OCI-LY7 (cell line): Measurements from ENCODE around the gene NDUFS4. TPM values are rescaled to one million over a fixed set of nuclear protein-coding genes. Genes with fewer than 3 reads are reported as not detected.
"Not testable (repeated sequence)": the region's sequence is repeated elsewhere in the genome, so short reads cannot be mapped to it uniquely, and the experiment has no call there.

Source experiments
- BruUV-seq: library from RNA; stranded (reverse); fragments of 400-500 nt; replicated peaks from 2 replicates; lab custom pipeline; 2021; lab: Mats Ljungman, UMichigan
- CTCF ChIA-PET: fragments of 300-600 bp; sonication (Branson Sonifier 250); formaldehyde crosslinking; loops from one replicate; lab custom pipeline; 2022; ENCODE audit warnings: antibody characterized with exemption; ENCODE audit not compliant: unreplicated experiment; lab: Charles Lee
- POLR2A ChIA-PET: fragments of 300-600 bp; sonication (Branson Sonifier 250); formaldehyde crosslinking; loops from one replicate; lab custom pipeline; 2022; ENCODE audit warnings: antibody characterized with exemption; lab: Charles Lee
- DNase-seq: peaks from one replicate; pipeline ENCODE4 v3.0.0-alpha.2; 2015; ENCODE audit warnings: low spot score
- H2AFZ ChIP-seq: fragments of 200-600 bp; sonication (generic), shearing (Covaris generic); 2 replicates; pipeline ENCODE4 v1.6.1; 2014; ENCODE audit warnings: mild to moderate bottlenecking, antibody characterized with exemption, low read length, moderate library complexity
- H3K27ac ChIP-seq: fragments of 200-600 bp; sonication (generic); 2 replicates; pipeline ENCODE4 v1.5.1; 2014; ENCODE audit warnings: mixed run types, low read depth, mild to moderate bottlenecking, moderate library complexity, low read length, inconsistent platforms; ENCODE audit not compliant: poor library complexity, severe bottlenecking
- H3K36me3 ChIP-seq: fragments of 200-600 bp; sonication (generic); 2 replicates; pipeline ENCODE4 v1.6.1; 2014; ENCODE audit warnings: mild to moderate bottlenecking, antibody characterized with exemption, low read length, moderate library complexity, mixed read lengths; ENCODE audit not compliant: insufficient read depth
- H3K4me1 ChIP-seq: fragments of 200-600 bp; sonication (generic); 2 replicates; pipeline ENCODE4 v1.5.1; 2014; ENCODE audit warnings: mild to moderate bottlenecking, low read length; ENCODE audit not compliant: insufficient read depth, poor library complexity, severe bottlenecking
- H3K4me2 ChIP-seq: fragments of 200-600 bp; sonication (generic); 2 replicates; pipeline ENCODE4 v1.6.1; 2014; ENCODE audit warnings: mild to moderate bottlenecking, low read length
- H3K4me3 ChIP-seq: fragments of 200-600 bp; sonication (generic); 2 replicates; pipeline ENCODE4 v1.5.1; 2014; ENCODE audit warnings: mild to moderate bottlenecking, low read depth, low read length; ENCODE audit not compliant: poor library complexity, severe bottlenecking
- H3K79me2 ChIP-seq: fragments of 200-600 bp; sonication (generic); 2 replicates; pipeline ENCODE4 v1.6.1; 2016; ENCODE audit warnings: low read depth, mild to moderate bottlenecking, low read length, moderate library complexity, mixed read lengths; ENCODE audit not compliant: insufficient read depth
- H3K9me2 ChIP-seq: fragments of 200-600 bp; sonication (generic); 2 replicates; pipeline ENCODE4 v1.6.1; 2016; ENCODE audit warnings: mild to moderate bottlenecking, low read length, mixed read lengths; ENCODE audit not compliant: insufficient read depth
- H3K9me3 ChIP-seq: fragments of 200-600 bp; sonication (generic); 2 replicates; pipeline ENCODE4 v1.6.1; 2014; ENCODE audit warnings: mild to moderate bottlenecking, mixed run types, low read length, mixed read lengths
- H4K20me1 ChIP-seq: fragments of 200-600 bp; sonication (generic); 2 replicates; pipeline ENCODE4 v1.6.1; 2014; ENCODE audit warnings: mild to moderate bottlenecking, antibody characterized with exemption, low read length, moderate library complexity, mixed read lengths; ENCODE audit not compliant: insufficient read depth
- EZH2phosphoT487 ChIP-seq: fragments of 200-600 bp; sonication (generic); IDR thresholded peaks from 2 replicates; pipeline ENCODE4 v1.6.1; 2018; ENCODE audit warnings: low read depth, borderline replicate concordance, mild to moderate bottlenecking, mixed run types, antibody characterized with exemption, low read length, moderate library complexity, mixed read lengths
- intact Hi-C: fragments of 100-400 bp; cut with micrococcal nuclease; formaldehyde crosslinking; loops from one replicate; pipeline ENCODE4 v1.10.0; 2022; ENCODE audit not compliant: unreplicated experiment
- total RNA-seq, 2 experiments: library from RNA; depleted of rRNA in 1 of 2; stranded (reverse); fragments of >200 nt in 1 of 2; shearing (Covaris generic) in 1 of 2; gene quantifications; 2 replicates each; pipeline ENCODE4 v1.2.3, GENCODE V29; 2014 to 2022
- TF ChIP-seq, protein P1 (sequence below): fragments of 200-600 bp; sonication (generic); conservative IDR thresholded peaks from 2 replicates; pipeline ENCODE4 v1.5.1; 2014; ENCODE audit warnings: mild to moderate bottlenecking, antibody characterized with exemption, low read length, moderate library complexity, mixed read lengths

Gene NDUFS4
- total RNA-seq, 2 experiments from 2014 or later = 35.1 to 57.2 TPM

DNA sequence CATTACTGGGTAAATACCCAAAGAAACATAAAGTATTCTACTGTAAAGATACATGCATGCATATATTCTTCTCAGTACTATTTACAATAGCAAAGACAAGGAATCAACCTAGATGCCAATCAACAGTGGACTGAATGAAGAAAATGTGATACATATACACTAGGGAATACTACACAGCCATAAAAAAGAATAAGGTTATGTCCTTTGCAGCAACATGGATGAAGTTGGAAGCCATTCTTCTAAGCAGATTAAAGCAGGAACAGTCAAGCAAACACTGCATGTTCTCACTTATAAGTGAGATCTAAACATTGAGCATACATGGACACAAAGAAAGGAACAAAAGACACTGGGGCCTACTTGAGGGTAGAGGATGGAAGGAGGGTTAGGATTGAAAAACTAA is 39.6 kb upstream of the NDUFS4 start:
- H3K4me3 ChIP-seq = no peak overlapping the region
- no peaks in the 10 kb centered on the region for H3K4me1 ChIP-seq
- H3K4me2 ChIP-seq = no peak overlapping the region
- no TSS peak for BruUV-seq
- H3K9me3 ChIP-seq = no peaks in the 10 kb centered on the region
- CTCF ChIA-PET = no interaction called here
- no peaks in the 10 kb centered on the region for H4K20me1 ChIP-seq
- H3K36me3 ChIP-seq = no peaks in the 10 kb centered on the region
- H3K9me2 ChIP-seq = no peaks in the 10 kb centered on the region
- H2AFZ ChIP-seq = no peak overlapping the region
- no peak overlapping the region for H3K27ac ChIP-seq
- TF ChIP-seq EZH2phosphoT487 = no peak
- TF ChIP-seq, protein P1, sequence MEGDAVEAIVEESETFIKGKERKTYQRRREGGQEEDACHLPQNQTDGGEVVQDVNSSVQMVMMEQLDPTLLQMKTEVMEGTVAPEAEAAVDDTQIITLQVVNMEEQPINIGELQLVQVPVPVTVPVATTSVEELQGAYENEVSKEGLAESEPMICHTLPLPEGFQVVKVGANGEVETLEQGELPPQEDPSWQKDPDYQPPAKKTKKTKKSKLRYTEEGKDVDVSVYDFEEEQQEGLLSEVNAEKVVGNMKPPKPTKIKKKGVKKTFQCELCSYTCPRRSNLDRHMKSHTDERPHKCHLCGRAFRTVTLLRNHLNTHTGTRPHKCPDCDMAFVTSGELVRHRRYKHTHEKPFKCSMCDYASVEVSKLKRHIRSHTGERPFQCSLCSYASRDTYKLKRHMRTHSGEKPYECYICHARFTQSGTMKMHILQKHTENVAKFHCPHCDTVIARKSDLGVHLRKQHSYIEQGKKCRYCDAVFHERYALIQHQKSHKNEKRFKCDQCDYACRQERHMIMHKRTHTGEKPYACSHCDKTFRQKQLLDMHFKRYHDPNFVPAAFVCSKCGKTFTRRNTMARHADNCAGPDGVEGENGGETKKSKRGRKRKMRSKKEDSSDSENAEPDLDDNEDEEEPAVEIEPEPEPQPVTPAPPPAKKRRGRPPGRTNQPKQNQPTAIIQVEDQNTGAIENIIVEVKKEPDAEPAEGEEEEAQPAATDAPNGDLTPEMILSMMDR = no peak
- intact Hi-C loops = no loop called here
- no peaks in the 10 kb centered on the region for H3K79me2 ChIP-seq
- POLR2A ChIA-PET = no interaction called here
- DNase-seq = no peak

DNA sequence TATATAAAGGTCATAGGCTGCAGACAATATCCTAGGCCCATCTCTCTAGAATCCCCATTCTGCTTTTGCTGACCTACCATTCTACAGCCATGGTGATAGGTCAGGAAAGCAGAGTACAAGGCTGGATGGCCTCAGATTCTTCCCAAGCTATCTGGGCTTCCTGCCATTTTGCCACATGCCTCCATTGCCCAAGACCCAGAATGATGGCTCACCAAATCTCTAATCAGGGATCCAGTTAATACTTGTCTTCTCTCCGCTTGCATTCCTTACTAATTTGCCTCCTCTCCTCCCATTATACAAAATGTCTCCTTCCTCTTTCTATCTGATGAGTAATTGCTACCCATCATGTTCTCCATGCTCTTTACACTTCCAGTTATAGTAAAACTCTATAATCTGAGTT is 22.7 kb upstream of the NDUFS4 start:
- no peak for DNase-seq
- Histone ChIP-seq H3K4me3 (no peak overlapping the region), H3K4me2 (no peak overlapping the region), H3K4me1 (no peaks in the 10 kb centered on the region), H2AFZ (no peak overlapping the region), H3K79me2 (no peaks in the 10 kb centered on the region), H3K9me2 (no peaks in the 10 kb centered on the region), H3K9me3 (no peaks in the 10 kb centered on the region), H4K20me1 (no peaks in the 10 kb centered on the region), H3K27ac (no peak overlapping the region), H3K36me3 (no peaks in the 10 kb centered on the region)
- no peak for TF ChIP-seq EZH2phosphoT487
- TF ChIP-seq, protein P1 = no peak
- ChIA-PET POLR2A (interaction anchor here (1.1 kb wide), 1 partner anchor 10 kb away, joined by 4 read pairs; no protein-coding TSS in a partner anchor), CTCF (no interaction called here)
- intact Hi-C loops = no loop called here
- BruUV-seq = no TSS peak

DNA sequence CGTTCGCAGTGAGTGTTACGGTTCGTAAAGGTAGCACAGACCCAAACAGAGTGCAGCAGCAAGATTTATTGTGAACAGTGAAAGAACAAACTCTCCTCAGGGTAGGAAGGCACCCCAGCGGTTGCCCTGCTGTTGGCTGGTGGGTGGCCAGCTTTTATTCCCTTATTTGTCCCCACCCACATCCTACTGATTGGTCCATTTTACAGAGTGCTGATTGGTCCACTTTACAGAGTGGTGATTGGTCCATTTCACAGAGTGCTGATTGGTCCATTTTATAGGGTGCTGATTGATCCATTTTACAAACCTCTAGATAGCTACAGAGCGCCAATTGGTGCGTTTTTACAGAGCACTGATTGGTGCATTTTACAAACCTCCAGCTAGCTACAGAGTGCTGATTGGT is 19.7 kb upstream of the NDUFS4 start:
- intact Hi-C loops, CTCF ChIA-PET, H3K9me3 ChIP-seq, H4K20me1 ChIP-seq, POLR2A ChIA-PET, H3K9me2 ChIP-seq, BruUV-seq, H3K4me1 ChIP-seq, H3K36me3 ChIP-seq, H2AFZ ChIP-seq, H3K4me2 ChIP-seq, DNase-seq, H3K4me3 ChIP-seq, H3K79me2 ChIP-seq, H3K27ac ChIP-seq: not testable (repeated sequence)
